ENCODE results near the gene NF1.

Gene NF1

DNA sequence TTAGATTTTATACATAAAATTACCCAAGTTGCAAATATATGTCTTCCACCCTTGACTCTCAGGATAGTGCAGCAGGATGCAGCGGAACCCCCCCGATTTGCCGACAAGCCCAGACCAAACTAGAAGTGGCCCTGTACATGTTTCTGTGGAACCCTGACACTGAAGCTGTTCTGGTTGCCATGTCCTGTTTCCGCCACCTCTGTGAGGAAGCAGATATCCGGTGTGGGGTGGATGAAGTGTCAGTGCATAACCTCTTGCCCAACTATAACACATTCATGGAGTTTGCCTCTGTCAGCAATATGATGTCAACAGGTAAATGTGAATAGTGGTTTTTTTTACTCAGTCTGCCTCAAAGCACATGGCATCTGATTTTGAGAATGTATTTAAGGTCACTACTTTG is 131.6 kb downstream of the NF1 start:
- no peaks in the 10 kb centered on the region for H3K79me2 ChIP-seq (ENCODE audit: insufficient read depth, low read depth)
- no peak overlapping the region for H3K4me2 ChIP-seq
- no peaks in the 10 kb centered on the region for H3K36me3 ChIP-seq (ENCODE audit: insufficient read depth)
- TF ChIP-seq, protein P1, sequence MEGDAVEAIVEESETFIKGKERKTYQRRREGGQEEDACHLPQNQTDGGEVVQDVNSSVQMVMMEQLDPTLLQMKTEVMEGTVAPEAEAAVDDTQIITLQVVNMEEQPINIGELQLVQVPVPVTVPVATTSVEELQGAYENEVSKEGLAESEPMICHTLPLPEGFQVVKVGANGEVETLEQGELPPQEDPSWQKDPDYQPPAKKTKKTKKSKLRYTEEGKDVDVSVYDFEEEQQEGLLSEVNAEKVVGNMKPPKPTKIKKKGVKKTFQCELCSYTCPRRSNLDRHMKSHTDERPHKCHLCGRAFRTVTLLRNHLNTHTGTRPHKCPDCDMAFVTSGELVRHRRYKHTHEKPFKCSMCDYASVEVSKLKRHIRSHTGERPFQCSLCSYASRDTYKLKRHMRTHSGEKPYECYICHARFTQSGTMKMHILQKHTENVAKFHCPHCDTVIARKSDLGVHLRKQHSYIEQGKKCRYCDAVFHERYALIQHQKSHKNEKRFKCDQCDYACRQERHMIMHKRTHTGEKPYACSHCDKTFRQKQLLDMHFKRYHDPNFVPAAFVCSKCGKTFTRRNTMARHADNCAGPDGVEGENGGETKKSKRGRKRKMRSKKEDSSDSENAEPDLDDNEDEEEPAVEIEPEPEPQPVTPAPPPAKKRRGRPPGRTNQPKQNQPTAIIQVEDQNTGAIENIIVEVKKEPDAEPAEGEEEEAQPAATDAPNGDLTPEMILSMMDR (conservative IDR thresholded peaks at IDR 0.05; ENCODE audit: low read depth, low read length) = no peak
- no peak overlapping the region for H2AFZ ChIP-seq (ENCODE audit: low read depth)
- H3K27ac ChIP-seq = no peak overlapping the region
- no peaks in the 10 kb centered on the region for H3K4me1 ChIP-seq (ENCODE audit: low read depth, poor library complexity, severe bottlenecking)
- H4K20me1 ChIP-seq (ENCODE audit: insufficient read depth) = no peaks in the 10 kb centered on the region
- H3K4me3 ChIP-seq (IDR thresholded peaks at IDR 0.05; ENCODE audit: insufficient read depth, low read depth, low read length) = no peak overlapping the region
- no peaks in the 10 kb centered on the region for H3K27me3 ChIP-seq (ENCODE audit: insufficient read depth, low read depth)
- no peak overlapping the region for H3K9ac ChIP-seq

DNA sequence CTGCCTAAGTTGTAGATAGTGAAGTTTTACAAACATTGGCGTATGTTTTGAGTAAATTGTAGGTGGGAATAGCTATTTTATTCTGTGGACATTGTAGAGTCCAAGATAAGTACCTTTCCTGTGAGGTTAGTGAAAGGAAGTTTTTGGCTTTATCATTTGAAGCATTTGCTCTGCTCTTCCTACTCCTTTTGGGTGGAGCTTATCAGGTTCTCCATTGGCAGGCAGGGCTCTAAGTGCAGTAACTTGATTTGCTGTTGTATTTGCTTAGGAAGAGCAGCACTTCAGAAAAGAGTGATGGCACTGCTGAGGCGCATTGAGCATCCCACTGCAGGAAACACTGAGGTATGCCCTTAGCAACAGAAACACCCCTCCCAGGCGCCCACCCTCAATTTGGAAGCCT is 132.2 kb downstream of the NF1 start:
- Histone ChIP-seq H3K27ac (no peak overlapping the region), H3K4me1 (ENCODE audit: low read depth, poor library complexity, severe bottlenecking) (no peaks in the 10 kb centered on the region), H3K36me3 (ENCODE audit: insufficient read depth) (no peaks in the 10 kb centered on the region)

DNA sequence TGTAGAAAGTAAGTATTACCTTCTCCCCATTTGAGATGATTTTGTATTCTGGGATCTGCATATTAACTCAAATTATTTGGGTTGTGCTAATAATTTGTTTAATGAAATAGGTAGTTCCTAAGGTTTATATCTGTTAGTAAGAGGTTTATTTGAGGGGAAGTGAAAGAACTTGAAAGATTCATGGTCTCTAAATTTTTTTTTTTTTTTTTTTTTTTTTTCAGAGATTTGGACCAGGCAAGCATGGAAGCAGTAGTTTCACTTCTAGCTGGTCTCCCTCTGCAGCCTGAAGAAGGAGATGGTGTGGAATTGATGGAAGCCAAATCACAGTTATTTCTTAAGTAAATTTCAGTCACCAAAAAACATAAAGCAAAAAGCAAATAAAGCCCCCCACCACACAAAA is 137.1 kb downstream of the NF1 start:
- Histone ChIP-seq H4K20me1 (ENCODE audit: insufficient read depth) (no peaks in the 10 kb centered on the region), H3K4me1 (ENCODE audit: low read depth, poor library complexity, severe bottlenecking) (no peaks in the 10 kb centered on the region), H3K27ac (no peak overlapping the region), H3K9ac (no peak overlapping the region), H3K4me2 (no peak overlapping the region), H3K79me2 (ENCODE audit: insufficient read depth, low read depth) (no peaks in the 10 kb centered on the region), H3K4me3 (IDR thresholded peaks at IDR 0.05; ENCODE audit: insufficient read depth, low read depth, low read length) (no peak overlapping the region), H3K27me3 (ENCODE audit: insufficient read depth, low read depth) (no peaks in the 10 kb centered on the region), H2AFZ (ENCODE audit: low read depth) (no peak overlapping the region), H3K36me3 (ENCODE audit: insufficient read depth) (no peaks in the 10 kb centered on the region)
- TF ChIP-seq, protein P1 (conservative IDR thresholded peaks at IDR 0.05; ENCODE audit: low read depth, low read length) = no peak

More for the DNA sequence above, 132.2 kb downstream of the NF1 start:
- TF ChIP-seq, protein P1 (conservative IDR thresholded peaks at IDR 0.05; ENCODE audit: low read depth, low read length) = no peak
- no peak overlapping the region for H3K4me3 ChIP-seq (IDR thresholded peaks at IDR 0.05; ENCODE audit: insufficient read depth, low read depth, low read length)
- no peaks in the 10 kb centered on the region for H4K20me1 ChIP-seq (ENCODE audit: insufficient read depth)
- H3K27me3 ChIP-seq (ENCODE audit: insufficient read depth, low read depth) = no peaks in the 10 kb centered on the region
- H3K4me2 ChIP-seq = no peak overlapping the region
- no peaks in the 10 kb centered on the region for H3K79me2 ChIP-seq (ENCODE audit: insufficient read depth, low read depth)
- no peak overlapping the region for H2AFZ ChIP-seq (ENCODE audit: low read depth)
- no peak overlapping the region for H3K9ac ChIP-seq

DNA sequence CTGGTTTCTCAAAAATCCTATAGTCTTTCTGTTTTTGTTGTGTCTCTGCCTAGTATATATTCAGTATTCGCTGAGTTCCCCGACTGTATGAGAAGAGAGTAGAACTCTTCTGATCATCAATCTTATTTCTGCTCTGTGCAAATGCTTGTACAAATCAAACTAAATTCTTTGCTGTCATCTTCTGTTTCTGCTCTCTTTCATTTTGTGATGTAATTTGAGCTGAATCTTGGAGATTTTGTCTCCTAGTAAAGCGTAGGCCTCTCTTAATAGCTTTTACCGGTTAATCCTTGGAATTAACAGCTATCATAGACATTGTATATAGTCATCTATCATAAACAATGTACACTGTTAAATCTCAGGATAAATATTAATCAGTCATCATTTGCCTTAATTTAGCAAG is 140.3 kb downstream of the NF1 start:
- H3K27ac ChIP-seq = no peak overlapping the region
- H3K27me3 ChIP-seq (ENCODE audit: insufficient read depth, low read depth) = no peaks in the 10 kb centered on the region
- H2AFZ ChIP-seq (ENCODE audit: low read depth) = no peak overlapping the region
- H3K4me3 ChIP-seq (IDR thresholded peaks at IDR 0.05; ENCODE audit: insufficient read depth, low read depth, low read length) = no peak overlapping the region
- no peaks in the 10 kb centered on the region for H4K20me1 ChIP-seq (ENCODE audit: insufficient read depth)
- H3K36me3 ChIP-seq (ENCODE audit: insufficient read depth) = no peaks in the 10 kb centered on the region
- H3K79me2 ChIP-seq (ENCODE audit: insufficient read depth, low read depth) = no peaks in the 10 kb centered on the region
- no peak overlapping the region for H3K9ac ChIP-seq
- no peaks in the 10 kb centered on the region for H3K4me1 ChIP-seq (ENCODE audit: low read depth, poor library complexity, severe bottlenecking)
- H3K4me2 ChIP-seq = no peak overlapping the region
- TF ChIP-seq, protein P1 (conservative IDR thresholded peaks at IDR 0.05; ENCODE audit: low read depth, low read length) = no peak
